ENCODE measurements around the gene FES.

The FES gene

GRCh38 chr15:90869140-90869541 lies 15.2 kb upstream of the FES start:
- TF ChIP-seq CTCF (conservative IDR thresholded peaks at IDR 0.05): no peak
- peak overlapping the region; percentile 81 for H3K27ac ChIP-seq

GRCh38 chr15:90869601-90870353 lies 14.5 kb upstream of the FES start:
- H3K27ac ChIP-seq: peak overlapping the region; percentile 81
- no peak for TF ChIP-seq CTCF (conservative IDR thresholded peaks at IDR 0.05)

- no peak for TF ChIP-seq CTCF (conservative IDR thresholded peaks at IDR 0.05)
- H3K27ac ChIP-seq: peak overlapping the region; percentile 98
Measured at GRCh38 chr15:90870354-90871138, 13.8 kb upstream of the FES start.

GRCh38 chr15:90871139-90871715 lies 13.1 kb upstream of the FES start:
- peak overlapping the region; percentile 98 for H3K27ac ChIP-seq

GRCh38 chr15:90871716-90872485 lies 12.4 kb upstream of the FES start:
- TF ChIP-seq CTCF (conservative IDR thresholded peaks at IDR 0.05): no peak
- H3K27ac ChIP-seq: peak overlapping the region; percentile 98

More at GRCh38 chr15:90871139-90871715, 13.1 kb upstream of the FES start:
- no peak for TF ChIP-seq CTCF (conservative IDR thresholded peaks at IDR 0.05)

- no peak for TF ChIP-seq CTCF (conservative IDR thresholded peaks at IDR 0.05)
- peak overlapping the region; percentile 98 for H3K27ac ChIP-seq
Measured at GRCh38 chr15:90872486-90873184, 11.7 kb upstream of the FES start.

Data from VCaP (cell line).